NCI-H2029 treated with DMSO at 0.1 percent for 48 hours (cell line): ENCODE measurements around the gene A1BG.

ENCODE experiments used
- DNase-seq: peaks from one replicate; lab custom pipeline; 2025; lab: John Stamatoyannopoulos, UW

A1BG gene

DNA sequence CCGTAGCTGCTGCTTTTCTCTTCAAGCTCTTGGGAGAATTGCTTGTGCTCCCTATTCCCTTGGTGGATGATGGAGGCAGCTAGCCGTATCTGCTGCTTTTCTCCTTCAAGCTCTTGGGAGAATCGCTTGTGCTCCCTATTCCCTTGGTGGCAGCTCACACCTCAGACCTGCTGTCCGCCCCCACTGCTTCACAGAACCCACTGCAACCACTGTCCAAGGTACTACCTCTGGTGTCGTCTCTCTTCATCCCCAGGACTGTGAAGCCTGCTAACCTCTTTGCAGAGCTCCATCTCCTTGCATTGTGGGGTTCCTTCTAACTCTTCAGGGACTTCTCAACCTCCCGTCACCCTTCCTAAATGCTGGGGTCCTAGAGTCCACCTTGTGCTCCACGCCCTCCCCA, 52.7 kb downstream of the A1BG start:
- DNase-seq = no peak

DNA sequence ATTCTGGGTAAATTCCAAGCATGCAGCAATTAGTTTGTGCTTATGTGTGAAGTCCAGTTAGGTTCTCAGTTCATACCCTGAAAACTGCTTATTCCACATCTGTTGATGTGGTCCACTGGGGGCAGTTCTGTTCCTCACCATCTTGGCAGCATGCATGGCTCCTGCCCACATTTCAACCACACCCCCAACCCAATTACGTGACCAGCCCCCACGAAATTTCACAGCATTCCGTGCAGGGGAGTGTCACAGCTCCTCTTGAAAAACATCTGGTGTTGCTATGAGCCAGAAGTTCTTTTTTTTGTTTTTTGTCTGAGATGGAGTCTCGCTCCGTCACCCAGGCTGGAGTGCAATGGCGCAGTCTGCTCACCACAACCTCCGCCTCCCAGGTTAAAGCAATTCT, 57.2 kb downstream of the A1BG start:
- DNase-seq = no peak
